Measurements from ENCODE around the gene GKN2.
"Not testable (repeated sequence)": the region's sequence is repeated elsewhere in the genome, so short reads cannot be mapped to it uniquely, and the experiment has no call there.

GKN2 gene

GRCh38 chr2:68961380-68961779, 8.7 kb upstream of the GKN2 start:
- DNase-seq (ENCODE audit: low read depth in 2 of 2): no peak

GRCh38 chr2:68959001-68959400, 6.3 kb upstream of the GKN2 start:
- no peak for DNase-seq (ENCODE audit: low read depth in 2 of 2)

- not testable (repeated sequence) for DNase-seq (ENCODE audit: low read depth in 2 of 2)
These were observed 2.7 kb upstream of the GKN2 start for GRCh38 chr2:68955432-68955831.

- DNase-seq (ENCODE audit: low read depth in 2 of 2): no peak
These were observed 794 bp downstream of the GKN2 start for GRCh38 chr2:68951899-68952298.

- DNase-seq (ENCODE audit: low read depth in 2 of 2): no peak
These were observed 4.0 kb downstream of the GKN2 start for GRCh38 chr2:68948710-68949109.

GRCh38 chr2:68946117-68946516, 6.6 kb downstream of the GKN2 start:
- no peak for DNase-seq (ENCODE audit: low read depth in 2 of 2)

GRCh38 chr2:68943581-68944568, 8.8 kb downstream of the GKN2 start:
- DNase-seq (ENCODE audit: low read depth in 2 of 2): peak; percentile 11 to 24

- no peak for DNase-seq (ENCODE audit: low read depth in 2 of 2)
These were observed 9.9 kb downstream of the GKN2 start for GRCh38 chr2:68942827-68943226.

- DNase-seq (ENCODE audit: low read depth in 2 of 2): no peak
These were observed 12.3 kb downstream of the GKN2 start for GRCh38 chr2:68940369-68940768.

GRCh38 chr2:68939962-68940361, 12.7 kb downstream of the GKN2 start:
- no peak for DNase-seq (ENCODE audit: low read depth in 2 of 2)

- no peak for DNase-seq (ENCODE audit: low read depth in 2 of 2)
These were observed 13.8 kb downstream of the GKN2 start for GRCh38 chr2:68938938-68939337.

GRCh38 chr2:68937346-68938055, 15.2 kb downstream of the GKN2 start:
- DNase-seq (ENCODE audit: low read depth in 2 of 2): no peak

- no peak for DNase-seq (ENCODE audit: low read depth in 2 of 2)
These were observed 15.8 kb downstream of the GKN2 start for GRCh38 chr2:68936889-68937288.

GRCh38 chr2:68936427-68936826, 16.3 kb downstream of the GKN2 start:
- DNase-seq (ENCODE audit: low read depth in 2 of 2): no peak

GRCh38 chr2:68935471-68935870, 17.2 kb downstream of the GKN2 start:
- DNase-seq (ENCODE audit: low read depth in 2 of 2): no peak

GRCh38 chr2:68934021-68934420, 18.7 kb downstream of the GKN2 start:
- no peak for DNase-seq (ENCODE audit: low read depth in 2 of 2)

- no peak for DNase-seq (ENCODE audit: low read depth in 2 of 2)
These were observed 20.3 kb downstream of the GKN2 start for GRCh38 chr2:68932402-68932801.

- no peak for DNase-seq (ENCODE audit: low read depth in 2 of 2)
These were observed 20.9 kb downstream of the GKN2 start for GRCh38 chr2:68931799-68932198.

- no peak for DNase-seq (ENCODE audit: low read depth in 2 of 2)
These were observed 21.5 kb downstream of the GKN2 start for GRCh38 chr2:68931149-68931711.

GRCh38 chr2:68926796-68927195, 25.9 kb downstream of the GKN2 start:
- DNase-seq (ENCODE audit: low read depth in 2 of 2): no peak

GRCh38 chr2:68925295-68925896, 27.3 kb downstream of the GKN2 start:
- no peak for DNase-seq (ENCODE audit: low read depth in 2 of 2)

- no peak for DNase-seq (ENCODE audit: low read depth in 2 of 2)
These were observed 31.0 kb downstream of the GKN2 start for GRCh38 chr2:68921646-68922045.

Data from stimulated activated CD8-positive, alpha-beta memory T cell treated with anti-CD3 and anti-CD28 coated beads, Interleukin-2, amount 100 ng/mL, for 1 hour (primary cell).